Stimulated activated CD8-positive, alpha-beta memory T cell treated with anti-CD3 and anti-CD28 coated beads, Interleukin-2, amount 100 ng/mL, for 48 hours (primary cell): ENCODE measurements around the gene GPN2.
"Not testable (repeated sequence)": the region's sequence is repeated elsewhere in the genome, so short reads cannot be mapped to it uniquely, and the experiment has no call there.

Experiments used
- DNase-seq, 2 donors: peaks; one replicate each; pipeline ENCODE4 v3.0.0-alpha.2; 2020; ENCODE audit warnings: low read depth in 2 of 2

The GPN2 gene

DNA sequence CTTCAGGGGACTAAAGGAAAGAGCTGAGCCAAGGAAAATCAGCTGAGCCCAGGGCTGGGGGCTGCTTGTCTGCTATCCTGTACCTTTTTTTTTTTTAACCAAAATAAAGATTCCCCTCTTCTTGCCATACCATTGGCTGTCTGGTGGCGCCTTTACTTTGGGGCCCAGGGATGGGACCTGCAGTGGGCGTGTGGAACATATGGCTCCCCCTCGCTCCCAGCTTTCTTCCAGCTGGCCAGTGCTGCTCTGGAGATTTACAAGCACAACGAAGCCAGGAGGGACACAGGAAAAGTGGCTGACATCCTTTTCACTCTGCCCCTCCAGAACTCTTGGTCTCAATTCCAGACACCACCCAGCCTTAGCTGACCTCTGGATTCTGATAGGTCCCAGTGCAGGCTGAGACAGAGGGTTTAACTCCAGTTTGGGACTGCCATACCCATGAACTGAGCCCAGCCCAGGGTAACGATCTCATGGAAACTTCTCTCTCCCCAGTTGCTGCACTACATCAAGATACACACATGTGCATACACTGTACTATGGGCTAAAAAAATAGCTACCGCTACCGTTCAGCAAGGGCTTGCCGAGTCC, 32.5 kb downstream of the GPN2 start:
- no peak for DNase-seq

DNA sequence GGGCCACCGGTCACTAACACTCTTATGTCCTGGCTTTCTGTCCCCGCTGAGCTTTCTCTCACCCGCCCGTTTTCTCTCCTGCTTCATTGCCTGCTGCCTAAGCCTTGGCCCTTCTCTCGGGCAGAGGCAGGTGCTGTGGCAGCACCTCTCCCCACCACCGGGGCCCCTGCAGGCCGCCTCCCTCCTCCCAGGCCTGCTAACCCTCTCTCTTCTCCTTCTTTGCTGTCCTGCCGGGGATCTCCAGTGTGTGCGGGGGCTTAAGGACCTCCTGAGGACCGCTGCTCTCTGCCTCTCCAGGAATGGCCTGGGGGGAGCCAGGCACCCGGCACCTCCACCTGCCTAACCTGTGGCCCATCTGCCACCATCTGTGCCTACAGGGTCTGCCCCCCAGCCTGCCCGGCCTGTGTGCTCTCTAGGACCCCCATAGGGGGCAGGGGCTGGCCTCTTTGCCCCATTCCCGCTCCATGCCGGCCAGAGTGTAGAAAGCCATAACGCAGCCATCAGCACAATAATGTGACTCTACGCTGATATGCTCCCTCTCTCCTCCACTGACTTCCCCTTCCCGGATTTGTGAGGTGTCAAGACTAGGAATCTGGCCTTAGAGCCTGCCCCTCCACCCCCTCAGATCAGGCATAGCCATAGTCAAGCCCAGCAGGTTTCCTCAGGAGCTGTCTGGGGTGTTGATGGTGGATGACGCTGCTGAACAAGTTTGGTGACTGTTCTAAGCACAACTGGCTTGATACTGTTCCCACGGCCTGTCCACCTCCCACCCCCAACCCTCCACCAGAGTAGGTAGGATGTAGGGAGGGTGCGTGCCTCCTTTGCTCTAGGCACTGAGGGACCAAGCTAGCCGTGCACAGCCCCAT, 33.2 kb downstream of the GPN2 start:
- no peak for DNase-seq

DNA sequence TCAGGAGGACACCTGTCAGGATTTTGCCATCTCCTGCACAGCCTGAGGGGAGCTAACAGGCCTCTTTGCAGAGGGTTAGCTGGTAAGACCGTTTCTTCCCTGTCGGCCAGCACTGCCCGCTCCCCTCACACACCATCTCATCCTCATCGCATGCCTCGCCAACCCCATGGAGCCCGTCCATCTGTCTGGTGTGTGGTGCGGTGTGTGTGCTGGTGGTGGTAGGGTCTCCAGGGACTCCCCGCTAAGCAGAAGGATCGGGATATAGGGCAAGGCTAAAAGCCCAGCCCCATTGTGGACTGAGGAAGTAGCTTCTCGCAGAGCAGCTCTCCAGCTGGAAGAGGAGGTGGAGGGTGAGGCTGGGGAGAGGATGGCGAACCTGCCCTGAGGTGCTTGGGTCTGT, 33.9 kb downstream of the GPN2 start:
- no peak for DNase-seq

DNA sequence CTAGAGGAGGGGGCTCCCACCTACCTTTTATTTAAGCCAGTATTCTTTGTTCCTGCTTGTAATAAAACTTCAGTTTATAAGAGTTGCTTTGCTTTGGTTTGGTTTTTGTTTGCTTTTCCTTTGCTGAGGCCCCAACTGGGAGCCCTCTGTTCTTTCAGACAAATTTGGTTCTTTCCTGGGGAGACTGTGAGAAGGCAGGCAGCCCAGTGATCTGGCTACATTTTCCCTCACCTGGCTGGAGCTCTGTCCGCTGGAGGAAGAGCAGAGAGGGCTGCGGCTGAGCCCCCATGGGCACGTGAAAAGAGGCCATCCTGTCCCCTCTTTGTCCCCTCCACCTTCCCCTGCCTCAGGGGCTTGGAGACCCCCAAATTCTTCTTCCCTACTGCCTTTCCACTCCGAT, 34.4 kb downstream of the GPN2 start:
- DNase-seq: no peak

DNA sequence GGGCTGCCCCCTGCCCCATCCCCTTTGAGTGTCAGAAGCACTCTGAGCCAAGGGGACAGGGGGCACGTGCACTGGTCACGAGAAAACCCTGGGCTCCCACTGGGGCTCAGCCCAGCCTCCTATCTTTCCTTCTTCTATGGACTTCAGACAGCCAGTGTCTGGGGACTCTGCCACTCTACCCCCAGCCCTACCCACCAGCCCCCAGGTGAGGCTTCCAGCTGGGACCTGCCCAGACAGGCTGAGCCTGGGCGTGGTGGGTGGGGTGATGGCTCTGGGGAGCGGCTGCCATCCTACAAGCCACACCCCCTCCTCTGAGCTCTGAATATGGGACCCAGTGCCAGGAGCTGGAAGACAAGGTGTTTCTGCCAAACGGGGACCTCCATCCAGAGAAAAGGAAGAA, 35.2 kb downstream of the GPN2 start:
- no peak for DNase-seq

DNA sequence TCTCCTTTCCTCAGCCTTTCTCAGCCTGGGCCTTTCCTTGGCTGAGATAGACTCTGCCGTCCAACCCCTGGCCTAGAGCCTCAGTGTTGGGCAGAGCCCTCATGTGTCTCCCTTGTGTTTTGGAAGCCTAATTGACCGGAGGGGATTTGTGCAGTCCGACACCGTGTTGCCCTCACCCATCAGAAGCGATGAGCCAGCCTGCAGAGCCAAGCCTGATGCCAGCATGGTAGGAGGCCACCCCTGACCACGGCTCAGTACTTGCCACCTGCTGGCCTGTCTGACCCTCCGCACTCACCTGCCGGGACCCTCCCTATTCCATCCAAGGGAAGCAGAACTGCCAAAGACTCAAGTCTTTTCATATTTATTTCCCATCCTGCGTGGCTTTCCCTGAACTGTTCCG, 36.5 kb downstream of the GPN2 start:
- DNase-seq: no peak

DNA sequence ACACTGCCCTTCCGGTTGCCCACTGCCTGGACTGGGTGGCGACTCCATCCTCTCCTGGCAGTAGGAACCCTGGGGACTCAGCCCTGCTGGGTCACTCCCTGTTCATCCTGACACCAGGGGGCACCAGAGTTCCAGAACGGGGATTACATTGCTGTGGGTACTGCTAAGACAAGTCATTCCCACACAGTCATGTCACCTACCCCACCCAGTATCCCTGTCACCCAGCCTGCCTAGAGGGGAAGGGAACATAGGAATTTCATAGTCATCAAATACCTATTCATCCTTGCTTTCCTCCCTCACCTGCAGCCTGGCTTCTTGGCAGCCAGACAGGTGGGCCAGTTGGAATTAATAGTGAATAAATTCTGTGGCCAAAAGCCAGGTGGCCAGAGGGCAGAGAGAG, 36.9 kb downstream of the GPN2 start:
- peak; percentile 66 to 75 for DNase-seq

DNA sequence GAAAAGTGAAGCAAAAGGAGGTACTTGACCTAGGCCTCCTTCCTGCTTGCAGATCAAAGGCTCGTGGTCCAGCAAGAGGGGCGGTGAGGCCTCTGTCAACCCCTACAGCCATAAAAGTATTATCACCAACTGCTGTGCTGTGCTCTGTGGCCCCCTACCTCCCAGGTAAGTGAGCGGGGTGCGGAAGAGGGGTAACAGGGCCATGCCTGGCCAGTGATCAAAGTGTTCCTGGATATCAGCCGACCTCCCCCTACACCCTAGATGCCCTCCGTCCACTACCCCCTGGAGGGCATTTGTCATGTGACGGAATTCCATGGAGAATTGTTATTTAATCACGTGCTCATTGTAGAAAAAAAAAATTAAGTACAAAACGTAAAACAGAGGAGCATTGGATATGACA, 37.4 kb downstream of the GPN2 start:
- DNase-seq: no peak

DNA sequence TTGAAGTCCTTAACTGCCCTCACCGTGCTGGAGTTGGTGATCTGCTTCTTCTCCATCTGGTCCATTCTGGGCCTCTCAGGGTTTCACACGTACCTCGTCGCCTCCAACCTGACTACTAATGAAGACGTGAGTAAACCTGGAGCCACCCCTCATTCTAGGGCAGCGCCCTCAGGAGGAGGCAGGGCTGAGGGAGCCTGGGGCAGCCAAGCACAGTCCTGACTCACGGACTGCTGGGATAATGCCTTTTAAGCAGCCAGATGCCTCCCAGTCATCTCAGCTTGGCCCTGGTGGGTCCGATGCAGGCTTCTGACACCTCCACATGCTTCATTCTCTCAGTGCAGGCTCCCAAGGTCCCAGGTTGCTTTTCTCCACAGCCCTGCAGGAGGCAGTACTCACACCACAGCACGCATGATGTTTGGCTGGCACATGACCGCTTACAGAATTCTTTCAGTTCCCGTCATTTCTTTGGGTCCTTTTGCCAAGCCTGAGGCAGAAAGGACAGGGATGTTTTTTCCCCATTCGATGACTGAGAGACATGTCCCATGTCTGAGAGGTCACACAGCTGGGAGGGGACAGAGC, 38.9 kb downstream of the GPN2 start:
- no peak for DNase-seq

DNA sequence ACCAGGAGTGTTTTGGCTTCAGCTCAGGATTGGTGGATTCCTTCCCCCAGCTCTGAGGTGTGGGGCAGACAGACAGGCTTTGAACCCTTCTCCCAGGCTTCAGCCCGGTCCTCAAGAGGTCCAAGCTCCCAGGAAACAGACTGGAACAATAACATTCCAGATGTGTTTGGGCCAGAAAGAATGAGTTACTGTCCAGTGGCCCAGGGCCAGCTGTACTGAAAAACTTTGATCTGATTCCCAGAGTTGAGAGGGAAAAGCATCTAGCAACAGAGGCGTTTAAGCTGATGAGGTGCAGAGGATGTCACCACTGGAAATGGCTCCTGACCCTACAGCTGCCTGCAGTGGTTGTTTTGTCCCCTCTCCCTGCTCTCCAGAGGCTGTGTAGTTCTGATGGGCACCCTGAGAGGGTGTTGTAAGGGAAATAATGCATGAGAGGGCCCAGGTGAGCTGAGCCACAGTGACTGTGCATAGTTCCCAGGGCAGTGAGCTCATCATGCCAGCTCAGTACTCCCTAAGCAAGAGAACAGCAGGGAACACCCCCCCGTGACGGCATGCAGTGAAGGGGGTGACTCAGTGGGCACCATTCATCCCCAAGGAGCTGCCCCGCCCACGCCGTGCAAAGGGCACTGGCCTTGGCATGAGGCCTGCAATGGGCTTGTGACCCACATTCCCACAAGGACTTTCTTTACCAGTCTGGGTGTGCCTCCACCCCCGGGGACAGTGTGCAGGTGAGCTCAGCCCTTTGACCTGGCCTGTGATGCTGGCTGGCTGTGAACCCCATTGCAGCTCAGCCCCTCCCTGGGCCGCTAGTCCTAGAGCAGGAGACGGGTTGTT, 40.9 kb downstream of the GPN2 start:
- no peak for DNase-seq

DNA sequence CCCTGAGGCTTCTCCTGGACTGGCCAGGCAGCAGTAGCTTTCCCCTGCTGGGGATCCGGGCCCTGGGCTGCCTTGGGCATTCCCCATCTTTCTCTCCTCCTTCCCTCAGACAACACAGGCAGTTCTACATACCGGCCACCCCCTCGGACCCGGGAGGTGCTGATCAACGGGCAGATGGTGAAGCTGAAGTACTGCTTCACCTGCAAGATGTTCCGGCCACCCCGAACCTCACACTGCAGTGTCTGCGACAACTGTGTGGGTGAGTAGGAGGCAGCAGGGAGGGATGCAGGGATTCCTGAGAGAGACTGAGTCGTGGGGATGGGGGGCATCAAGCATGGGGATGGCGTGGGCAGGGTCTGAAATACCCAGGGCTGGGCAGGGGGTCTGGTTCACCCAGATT, 41.6 kb downstream of the GPN2 start:
- no peak for DNase-seq

DNA sequence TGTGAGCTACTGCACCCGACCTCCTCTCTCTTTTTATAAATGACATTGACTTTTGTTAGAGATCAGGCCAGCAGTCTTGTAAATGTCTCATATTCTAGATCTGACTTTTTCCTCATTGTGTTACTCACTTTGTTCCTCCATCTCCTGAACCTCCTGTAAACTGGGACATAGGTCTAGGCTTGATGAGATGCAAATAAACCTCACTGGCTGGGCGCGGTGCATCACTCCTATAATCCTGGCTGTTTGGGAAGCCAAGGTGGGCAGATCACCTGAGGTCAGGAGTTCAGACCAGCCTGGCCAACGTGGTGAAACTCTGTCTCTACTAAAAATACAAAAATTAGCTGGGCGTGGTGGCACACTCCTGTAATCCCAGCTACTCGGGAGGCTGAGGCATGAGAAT, 42.3 kb downstream of the GPN2 start:
- not testable (repeated sequence) for DNase-seq

DNA sequence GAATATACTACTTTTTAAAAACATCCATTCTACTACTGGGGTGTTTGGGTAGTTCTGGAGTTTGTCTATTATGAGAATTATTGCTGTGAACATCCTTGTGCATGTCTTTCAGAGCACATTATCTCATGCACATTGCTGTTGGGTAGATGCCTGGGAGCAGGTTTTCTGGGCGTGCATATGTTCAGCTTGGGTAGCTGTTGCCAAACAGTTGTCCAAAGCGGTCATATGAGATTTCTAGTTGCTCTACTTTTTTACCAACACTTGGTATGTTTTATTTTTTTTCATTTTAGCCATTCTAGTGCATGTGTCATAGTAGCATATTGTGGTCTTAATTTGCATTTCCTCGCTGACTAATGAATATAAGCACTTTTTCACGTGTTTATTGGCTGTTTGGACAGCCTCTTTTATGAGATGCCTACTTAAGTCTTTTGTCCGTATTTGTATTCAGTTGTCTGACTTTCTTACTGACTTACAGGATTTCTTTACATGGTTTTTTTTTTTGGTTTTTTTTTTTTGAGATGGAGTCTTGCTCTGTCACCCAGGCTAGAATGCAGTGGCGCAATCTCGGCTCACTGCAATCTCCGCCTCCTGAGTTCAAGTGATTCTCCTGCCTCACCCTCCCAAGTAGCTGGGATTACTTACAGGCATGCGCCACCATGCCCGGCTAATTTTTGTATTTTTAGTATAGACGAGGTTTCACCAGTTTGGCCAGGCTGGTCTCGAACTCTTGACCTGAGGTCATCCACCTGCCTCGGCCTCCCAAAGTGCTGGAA, 45.5 kb downstream of the GPN2 start:
- DNase-seq: no peak

DNA sequence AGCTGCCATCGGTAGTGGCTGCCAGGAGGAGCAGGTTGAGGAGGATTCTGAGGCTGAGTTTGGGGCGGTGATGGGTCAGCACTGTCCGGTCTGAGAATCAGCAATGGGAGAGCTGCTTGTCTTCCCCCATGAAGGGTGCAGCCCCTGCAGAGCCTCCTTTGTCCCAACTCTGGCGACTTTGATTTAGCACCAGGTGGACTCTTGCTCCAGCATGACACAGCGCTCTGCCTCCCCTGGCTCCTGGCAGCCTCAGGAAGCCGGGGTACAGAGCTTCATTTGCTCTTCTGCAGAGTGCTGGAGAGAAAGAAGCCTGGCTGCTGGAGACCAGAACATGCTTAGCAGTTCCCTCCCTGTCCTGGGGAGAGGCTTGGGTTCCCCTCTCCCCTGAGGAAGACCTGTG, 50.3 kb downstream of the GPN2 start:
- no peak for DNase-seq

DNA sequence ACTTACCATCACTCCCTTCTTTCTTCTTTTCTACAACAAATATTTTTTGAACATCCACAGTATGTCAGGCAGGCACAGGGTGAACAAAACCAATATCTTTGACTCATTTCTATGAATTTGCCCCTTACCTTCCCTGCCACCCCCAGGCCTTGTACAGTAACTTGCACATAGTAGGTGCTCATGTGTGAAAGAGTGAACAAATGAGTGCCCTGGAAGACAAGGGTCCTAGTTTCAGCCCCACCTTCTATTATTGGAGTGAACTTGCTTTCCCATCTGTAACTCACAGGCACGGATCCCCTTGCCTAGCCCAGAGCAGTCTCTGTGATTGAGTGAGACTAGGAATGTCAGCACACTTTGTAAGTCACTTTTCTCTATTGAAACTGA, 50.8 kb downstream of the GPN2 start:
- no peak for DNase-seq

DNA sequence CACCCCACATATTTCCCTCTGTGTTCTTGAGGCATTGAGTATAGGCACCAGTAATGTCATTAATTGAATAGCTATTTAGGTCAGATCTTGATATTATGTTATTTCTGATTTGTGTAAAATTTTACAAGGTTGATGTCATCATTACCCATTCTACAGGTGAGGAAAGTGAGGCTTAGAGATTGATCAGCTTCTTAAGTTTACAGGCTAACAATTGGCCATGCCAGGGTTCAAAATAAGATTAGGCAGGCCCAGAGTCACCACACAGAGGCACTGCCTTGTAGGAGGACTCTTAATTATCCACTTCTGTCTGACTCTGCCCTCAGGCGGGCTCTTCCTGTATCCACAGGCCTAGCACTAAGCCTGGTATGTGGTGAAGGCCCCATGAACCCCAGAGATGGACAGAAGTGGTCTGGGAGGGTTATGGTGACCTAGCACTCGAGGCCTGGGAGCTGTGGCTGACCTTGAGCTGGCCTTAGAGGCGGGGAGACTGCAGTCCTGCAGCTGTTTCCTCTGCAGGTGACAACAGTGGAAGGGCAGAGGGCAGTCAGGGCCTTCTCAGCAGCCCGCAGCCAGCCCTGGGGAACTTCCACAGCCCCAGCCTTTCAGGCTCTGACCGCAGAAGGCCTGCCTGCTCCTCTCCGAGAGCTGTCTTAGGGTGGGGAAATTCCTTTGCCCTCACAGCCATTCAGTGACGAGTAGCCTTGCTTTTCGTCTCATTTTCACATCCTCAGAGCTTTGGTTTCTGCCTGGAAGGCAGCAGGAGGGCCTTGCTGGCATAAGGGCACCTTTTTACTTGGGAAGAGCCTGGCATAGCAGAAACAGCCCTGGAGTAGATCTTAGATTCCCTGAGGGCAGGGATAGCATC, 51.4 kb downstream of the GPN2 start:
- DNase-seq: peak in 1 of 2 donors; percentile 38

DNA sequence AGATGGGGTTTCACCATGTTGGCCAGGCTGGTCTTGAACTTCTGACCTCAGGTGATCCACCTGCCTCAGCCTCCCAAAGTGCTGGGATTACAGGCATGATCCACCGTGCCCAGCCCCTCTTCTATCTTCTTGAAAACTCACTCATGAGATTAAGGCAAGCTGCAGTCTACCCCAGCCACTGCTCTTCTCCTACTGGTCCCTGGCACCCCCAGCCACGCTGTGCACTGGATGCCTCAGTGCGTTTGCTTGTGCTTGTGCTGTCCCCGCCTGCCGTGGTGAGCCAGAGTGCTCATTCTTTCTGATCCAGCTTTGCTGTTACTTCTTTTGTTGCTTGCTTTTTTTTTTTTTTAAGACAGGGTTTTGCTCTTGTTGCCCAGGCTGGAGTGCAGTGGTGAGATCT, 52.4 kb downstream of the GPN2 start:
- DNase-seq: not testable (repeated sequence)

DNA sequence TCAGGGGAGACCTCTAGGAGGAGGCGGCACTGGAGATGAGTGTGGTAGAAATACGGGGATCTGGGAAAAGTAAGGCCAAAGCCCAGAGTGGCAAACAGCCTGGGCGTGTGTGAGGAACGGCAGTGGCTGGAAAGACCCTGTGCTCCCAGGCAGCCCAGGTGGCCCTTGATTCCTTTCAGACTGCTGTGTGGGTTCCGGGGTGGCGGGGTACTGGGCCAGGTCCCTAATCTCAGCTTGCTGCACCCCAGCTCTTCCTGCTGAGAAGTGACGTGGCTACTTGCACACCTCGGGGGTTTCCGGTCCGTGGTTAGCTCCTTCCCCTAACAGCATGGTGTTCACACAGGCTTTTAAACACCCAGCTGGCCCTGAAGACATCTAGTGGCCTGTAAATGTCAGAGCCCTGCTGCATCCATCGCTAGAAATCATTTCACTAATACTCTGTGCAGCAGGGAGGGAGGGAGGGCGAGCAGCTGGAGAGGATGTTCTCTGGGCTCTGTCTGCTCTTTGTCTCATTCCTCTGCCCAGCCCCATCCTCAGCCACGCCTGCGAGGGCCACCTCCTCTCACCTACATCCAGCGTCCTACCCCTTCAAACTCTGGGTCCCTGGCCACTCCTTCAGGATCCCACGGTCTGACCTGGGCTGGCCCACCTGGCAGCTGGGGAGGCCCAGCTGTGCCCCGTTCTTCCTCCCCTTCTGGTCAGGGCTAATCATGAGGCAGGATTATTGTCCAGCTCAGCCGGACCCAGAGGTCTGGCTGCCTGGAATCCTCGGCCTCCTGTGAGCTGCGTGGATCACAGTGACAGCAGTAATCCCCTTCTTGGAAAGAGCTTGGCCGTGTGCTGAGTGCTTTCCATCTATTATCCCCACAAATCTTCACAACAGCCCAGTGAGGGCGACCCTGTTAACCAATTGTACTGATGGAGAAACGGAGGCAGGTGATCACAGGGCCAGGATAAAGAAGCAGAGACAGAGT, 56.4 kb downstream of the GPN2 start:
- peak; percentile 68 to 73 for DNase-seq

DNA sequence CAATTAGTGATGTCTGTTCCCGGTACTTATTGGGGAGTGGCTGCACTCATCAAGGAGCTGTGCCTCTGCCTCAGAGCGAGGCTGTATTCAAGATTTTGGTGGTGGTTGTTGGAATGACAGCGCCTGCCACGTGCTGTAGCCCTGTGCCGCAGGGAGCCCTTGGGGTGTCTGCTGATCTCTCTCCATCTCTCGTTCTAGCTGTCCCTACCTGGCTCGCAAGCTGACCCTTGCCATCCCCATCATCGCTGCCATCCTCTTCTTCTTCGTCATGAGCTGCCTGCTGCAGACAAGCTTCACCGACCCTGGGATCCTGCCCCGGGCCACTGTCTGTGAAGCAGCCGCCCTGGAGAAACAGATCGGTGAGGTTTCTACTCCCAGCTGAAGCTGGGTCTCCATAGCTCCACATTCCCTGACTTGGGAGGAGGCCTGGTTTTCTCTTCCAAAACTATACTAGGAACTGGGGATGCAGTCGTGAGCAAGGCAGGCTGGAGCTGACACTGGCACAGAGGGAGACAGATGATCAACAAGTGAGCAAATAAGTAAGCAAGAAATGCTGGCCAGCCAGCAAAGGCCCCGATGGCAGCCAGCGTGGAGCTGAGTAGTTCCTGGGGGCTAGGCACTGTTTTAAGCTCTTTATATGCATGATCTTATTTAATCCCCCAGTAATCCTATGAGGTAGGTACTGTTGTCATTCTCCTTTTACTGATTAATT, 57.7 kb downstream of the GPN2 start:
- DNase-seq: no peak
